Sigmoid colon (tissue), 7 donors: ENCODE measurements around the gene GLTP. TPM values are rescaled to one million over a fixed set of nuclear protein-coding genes. Genes with fewer than 3 reads are reported as not detected.
"Not testable (repeated sequence)": the region's sequence is repeated elsewhere in the genome, so short reads cannot be mapped to it uniquely, and the experiment has no call there.

Source experiments
- DNase-seq: peaks from one replicate; pipeline ENCODE4 v3.0.0-alpha.2; 2019
- H3K27ac ChIP-seq, 4 donors: fragments of 200-600 bp; sonication (generic); one replicate each; pipeline ENCODE4 v1.5.1; 2016 to 2019; ENCODE audit warnings: mild to moderate bottlenecking in 1 of 4
- H3K27me3 ChIP-seq, 3 donors: fragments of 200-600 bp; sonication (generic); one replicate each; pipeline ENCODE4 v1.5.1; 2019; ENCODE audit warnings: mild to moderate bottlenecking in 1 of 3
- H3K36me3 ChIP-seq, 4 donors: fragments of 200-600 bp; sonication (generic); one replicate each; pipeline ENCODE4 v1.5.1; 2016 to 2019
- H3K4me1 ChIP-seq, 4 donors: fragments of 200-600 bp; sonication (generic); one replicate each; pipeline ENCODE4 v1.5.1; 2017 to 2019
- H3K4me3 ChIP-seq, 4 donors: fragments of 200-600 bp; sonication (generic); one replicate each; pipeline ENCODE4 v1.5.1; 2017 to 2019; ENCODE audit warnings: mild to moderate bottlenecking in 2 of 4, moderate library complexity in 1 of 4
- H3K9me3 ChIP-seq, 4 donors: fragments of 200-600 bp in 3 of 4; sonication (generic) in 3 of 4; one replicate each; pipeline versions ENCODE4 v1.5.1 to v1.6.1; 2013 to 2019
- CTCF ChIP-seq, 4 experiments: fragments of 450-650 bp in 3 of 4; fragments of 200-600 bp in 1 of 4; IDR thresholded peaks; one replicate each; pipeline ENCODE4 v1.5.1; 2016 to 2019; ENCODE audit warnings: antibody characterized with exemption in 4 of 4, mild to moderate bottlenecking in 3 of 4, moderate library complexity in 2 of 4
- EP300 ChIP-seq, 4 donors: sonication (generic); formaldehyde crosslinking; IDR thresholded peaks; one replicate each; pipeline ENCODE4 v1.6.1; 2017; ENCODE audit warnings: antibody characterized with exemption in 4 of 4
- POLR2A ChIP-seq, 2 donors: fragments of 450-650 bp; IDR thresholded peaks; one replicate each; pipeline ENCODE4 v1.6.1; 2016; ENCODE audit warnings: antibody characterized with exemption in 2 of 2, mild to moderate bottlenecking in 2 of 2, moderate library complexity in 2 of 2
- POLR2AphosphoS5 ChIP-seq, 4 donors: sonication (generic); formaldehyde crosslinking; IDR thresholded peaks; one replicate each; pipeline ENCODE4 v1.6.1; 2017; ENCODE audit warnings: antibody characterized with exemption in 4 of 4
- WGBS, 2 donors: extraction: QIAGEN DNeasy Blood & Tissue Kit; methylation state at CpG; one replicate each; pipeline ENCODE4 v1.1.7; 2013; 5-methylcytosine and 5-hydroxymethylcytosine counted together
- intact Hi-C: fragments of 100-400 bp; cut with DNase I; formaldehyde crosslinking; loops from one replicate; pipeline ENCODE4 v1.15.1; 2023
- polyA plus RNA-seq, 3 donors: library from polyadenylated mRNA; stranded (reverse); fragments of 200-250 nt; gene quantifications; one replicate each; pipeline ENCODE4 v1.2.3, GENCODE V29; 2013
- total RNA-seq, 4 donors: library from RNA; depleted of rRNA; stranded (reverse); fragments of >200 nt; gene quantifications; one replicate each; pipeline ENCODE4 v1.1.0, GENCODE V29; 2016
- donor health status: healthy with polysubstance abuse.
- donor health status: Bipolar disorder and iron deficiency.
- donor health status: healthy.

GLTP gene
- total RNA-seq (10 to 100 TPM; 33.5 to 45.3 (median 40.3) TPM), polyA plus RNA-seq (100 to 1,000 TPM in 1 of 3 donors, 10 to 100 TPM in 2; 48.7 to 105 (median 83.5) TPM)

- Histone ChIP-seq H3K27ac (peak within 1 kb of the TSS; percentile 74 to 86 (median 80)), H3K27me3 (no peaks in the 10 kb centered on the region), H3K4me3 (peak within 1 kb of the TSS; percentile 67 to 94 (median 84)), H3K36me3 (no peaks in the 10 kb centered on the region), H3K9me3 (no peaks in the 10 kb centered on the region), H3K4me1 (peaks cover 0 to 28% (median 25%) of the 10 kb centered on the region in 4 donors)
- 0% methylated on average over 92 of the region's 92 CpGs for WGBS, 2 donors
- peak; percentile 89 for DNase-seq
- TF ChIP-seq EP300 (IDR thresholded peaks at IDR 0.05) (no peak), POLR2A (IDR thresholded peaks at IDR 0.05) (no peak), CTCF (IDR thresholded peaks at IDR 0.05) (peak in 1 of 4 experiments; percentile 51), POLR2AphosphoS5 (IDR thresholded peaks at IDR 0.05) (no peak)
- intact Hi-C loops, result loop anchor here (1.0 to 10.0 kb wide), 2 partner anchors 75 to 305 kb away; partner anchors contain the start of genes MMAB and MVK
Measured at GRCh38 chr12:109880043-109880931, at the start of gene GLTP. TSS of gene GLTP (minus strand) at chr12:109880541. CDS start at chr12:109880374, 167 bp downstream.

GRCh38 chr12:109929326-109929725 lies 49.0 kb upstream of the GLTP start:
- H3K36me3 ChIP-seq, result peaks cover 7 to 55% (median 22%) of the 10 kb centered on the region in 4 donors
- 83 to 93% methylated on average over 14 of the region's 14 CpGs for WGBS, 2 donors
- H3K27me3 ChIP-seq, H3K4me1 ChIP-seq, H3K27ac ChIP-seq, H3K9me3 ChIP-seq, DNase-seq, intact Hi-C loops, H3K4me3 ChIP-seq: not testable (repeated sequence)

- Histone ChIP-seq H3K27me3 (no peaks in the 10 kb centered on the region), H3K27ac (no peak overlapping the region), H3K36me3 (peaks cover 7 to 43% (median 20%) of the 10 kb centered on the region in 4 donors), H3K4me1 (no peaks in the 10 kb centered on the region), H3K4me3 (no peak overlapping the region), H3K9me3 (no peaks in the 10 kb centered on the region)
- TF ChIP-seq EP300 (IDR thresholded peaks at IDR 0.05), result no peak
- no peak for TF ChIP-seq POLR2AphosphoS5 (IDR thresholded peaks at IDR 0.05)
- TF ChIP-seq CTCF (IDR thresholded peaks at IDR 0.05), result no peak
- WGBS, 2 donors, result 91 to 95% methylated on average over 12 of the region's 12 CpGs
- DNase-seq, result no peak
- intact Hi-C loops, result no loop called here
Measured at GRCh38 chr12:109928058-109928656, 47.8 kb upstream of the GLTP start.

GRCh38 chr12:109927622-109928021 lies 47.3 kb upstream of the GLTP start:
- WGBS, 2 donors, result 47 to 82% methylated on average over 8 of the region's 8 CpGs
- H3K27me3 ChIP-seq, result no peaks in the 10 kb centered on the region
- H3K9me3 ChIP-seq, result no peaks in the 10 kb centered on the region
- no peaks in the 10 kb centered on the region for H3K4me1 ChIP-seq
- no peak overlapping the region for H3K4me3 ChIP-seq
- TF ChIP-seq CTCF (IDR thresholded peaks at IDR 0.05), result peak in 2 of 4 experiments; percentile 26 to 44
- no peak for TF ChIP-seq POLR2A (IDR thresholded peaks at IDR 0.05)
- no peak for TF ChIP-seq EP300 (IDR thresholded peaks at IDR 0.05)
- TF ChIP-seq POLR2AphosphoS5 (IDR thresholded peaks at IDR 0.05), result no peak
- peaks cover 7 to 38% (median 17%) of the 10 kb centered on the region in 4 donors for H3K36me3 ChIP-seq
- intact Hi-C loops, result no loop called here
- no peak for DNase-seq
- no peak overlapping the region for H3K27ac ChIP-seq
